ENCODE measurements around the gene IFNL1. TPM values are rescaled to one million over a fixed set of nuclear protein-coding genes. Genes with fewer than 3 reads are reported as not detected.

Gene IFNL1
- total RNA-seq (ENCODE audit: low replicate concordance): not detected in 2 replicates

- DNase-seq (ENCODE audit: low read depth): no peak
- no peak within 1 kb of the TSS for H3K4me3 ChIP-seq (ENCODE audit: low read depth, low read length)
- TF ChIP-seq CTCF (IDR thresholded peaks at IDR 0.05; ENCODE audit: insufficient read depth, low read length): no peak
These were observed at the start of gene IFNL1 for GRCh38 chr19:39296055-39296645. IFNL1 (plus strand) TSS chr19:39296407; CDS start chr19:39296422, 15 bp downstream.

GRCh38 chr19:39246951-39247669, 49.1 kb upstream of the IFNL1 start:
- TF ChIP-seq CTCF (IDR thresholded peaks at IDR 0.05; ENCODE audit: insufficient read depth, low read length): no peak
- no peak for DNase-seq (ENCODE audit: low read depth)
- no peak overlapping the region for H3K4me3 ChIP-seq (ENCODE audit: low read depth, low read length)

GRCh38 chr19:39247701-39248664, 48.2 kb upstream of the IFNL1 start:
- no peak for DNase-seq (ENCODE audit: low read depth)
- no peak overlapping the region for H3K4me3 ChIP-seq (ENCODE audit: low read depth, low read length)
- TF ChIP-seq CTCF (IDR thresholded peaks at IDR 0.05; ENCODE audit: insufficient read depth, low read length): no peak

GRCh38 chr19:39248806-39249205, 47.4 kb upstream of the IFNL1 start, which contains the start of gene IFNL4:
IFNL4 (minus strand) TSS chr19:39248856.
- no peak for DNase-seq (ENCODE audit: low read depth)
- TF ChIP-seq CTCF (IDR thresholded peaks at IDR 0.05; ENCODE audit: insufficient read depth, low read length): no peak
- H3K4me3 ChIP-seq (ENCODE audit: low read depth, low read length): no peak within 1 kb of the TSS

- no peak for TF ChIP-seq CTCF (IDR thresholded peaks at IDR 0.05; ENCODE audit: insufficient read depth, low read length)
- H3K4me3 ChIP-seq (ENCODE audit: low read depth, low read length): no peak overlapping the region
- DNase-seq (ENCODE audit: low read depth): no peak
These were observed 45.1 kb upstream of the IFNL1 start for GRCh38 chr19:39251081-39251480.

GRCh38 chr19:39251846-39252245, 44.4 kb upstream of the IFNL1 start:
- no peak overlapping the region for H3K4me3 ChIP-seq (ENCODE audit: low read depth, low read length)
- no peak for DNase-seq (ENCODE audit: low read depth)
- TF ChIP-seq CTCF (IDR thresholded peaks at IDR 0.05; ENCODE audit: insufficient read depth, low read length): no peak
